PFSK-1 (cell line): ENCODE data around the gene GPS2.

Experiments
- TAF1 ChIP-seq: IDR thresholded peaks from 2 replicates; pipeline ENCODE4 v1.6.1; 2012; ENCODE audit warnings: low read length, control low read depth, borderline replicate concordance; ENCODE audit not compliant: insufficient read depth
- TF ChIP-seq, protein P1 (sequence below), 2 experiments: IDR thresholded peaks; 2 replicates each; pipeline versions ENCODE4 v1.6.1 to v1.8.0; 2011 to 2012; ENCODE audit warnings: low read depth in 2 of 2, low read length in 2 of 2, control low read depth in 1 of 2, inconsistent platforms in 1 of 2, mild to moderate bottlenecking in 1 of 2, moderate library complexity in 1 of 2; ENCODE audit not compliant: insufficient read depth in 1 of 2

GRCh38 chr17:7348478-7349242 is 33.5 kb upstream of the GPS2 start:
- TF ChIP-seq, protein P1, sequence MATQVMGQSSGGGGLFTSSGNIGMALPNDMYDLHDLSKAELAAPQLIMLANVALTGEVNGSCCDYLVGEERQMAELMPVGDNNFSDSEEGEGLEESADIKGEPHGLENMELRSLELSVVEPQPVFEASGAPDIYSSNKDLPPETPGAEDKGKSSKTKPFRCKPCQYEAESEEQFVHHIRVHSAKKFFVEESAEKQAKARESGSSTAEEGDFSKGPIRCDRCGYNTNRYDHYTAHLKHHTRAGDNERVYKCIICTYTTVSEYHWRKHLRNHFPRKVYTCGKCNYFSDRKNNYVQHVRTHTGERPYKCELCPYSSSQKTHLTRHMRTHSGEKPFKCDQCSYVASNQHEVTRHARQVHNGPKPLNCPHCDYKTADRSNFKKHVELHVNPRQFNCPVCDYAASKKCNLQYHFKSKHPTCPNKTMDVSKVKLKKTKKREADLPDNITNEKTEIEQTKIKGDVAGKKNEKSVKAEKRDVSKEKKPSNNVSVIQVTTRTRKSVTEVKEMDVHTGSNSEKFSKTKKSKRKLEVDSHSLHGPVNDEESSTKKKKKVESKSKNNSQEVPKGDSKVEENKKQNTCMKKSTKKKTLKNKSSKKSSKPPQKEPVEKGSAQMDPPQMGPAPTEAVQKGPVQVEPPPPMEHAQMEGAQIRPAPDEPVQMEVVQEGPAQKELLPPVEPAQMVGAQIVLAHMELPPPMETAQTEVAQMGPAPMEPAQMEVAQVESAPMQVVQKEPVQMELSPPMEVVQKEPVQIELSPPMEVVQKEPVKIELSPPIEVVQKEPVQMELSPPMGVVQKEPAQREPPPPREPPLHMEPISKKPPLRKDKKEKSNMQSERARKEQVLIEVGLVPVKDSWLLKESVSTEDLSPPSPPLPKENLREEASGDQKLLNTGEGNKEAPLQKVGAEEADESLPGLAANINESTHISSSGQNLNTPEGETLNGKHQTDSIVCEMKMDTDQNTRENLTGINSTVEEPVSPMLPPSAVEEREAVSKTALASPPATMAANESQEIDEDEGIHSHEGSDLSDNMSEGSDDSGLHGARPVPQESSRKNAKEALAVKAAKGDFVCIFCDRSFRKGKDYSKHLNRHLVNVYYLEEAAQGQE (IDR thresholded peaks at IDR 0.05; ENCODE audit: insufficient read depth in 1 of 2, low read depth in 2 of 2, low read length in 2 of 2) = no peak
- TF ChIP-seq TAF1 = no peak
